Erythroblast (primary cell): ENCODE data around the gene GPHB5.

ENCODE experiments used
- GATA1 ChIP-seq: IDR thresholded peaks from 2 replicates; pipeline ENCODE4 v1.6.1; 2011; ENCODE audit warnings: low read depth, mild to moderate bottlenecking, control low read depth, low read length, moderate library complexity
- POLR2A ChIP-seq: IDR thresholded peaks from 2 replicates; pipeline ENCODE4 v1.6.1; 2011; ENCODE audit warnings: mild to moderate bottlenecking, low read length

DNA sequence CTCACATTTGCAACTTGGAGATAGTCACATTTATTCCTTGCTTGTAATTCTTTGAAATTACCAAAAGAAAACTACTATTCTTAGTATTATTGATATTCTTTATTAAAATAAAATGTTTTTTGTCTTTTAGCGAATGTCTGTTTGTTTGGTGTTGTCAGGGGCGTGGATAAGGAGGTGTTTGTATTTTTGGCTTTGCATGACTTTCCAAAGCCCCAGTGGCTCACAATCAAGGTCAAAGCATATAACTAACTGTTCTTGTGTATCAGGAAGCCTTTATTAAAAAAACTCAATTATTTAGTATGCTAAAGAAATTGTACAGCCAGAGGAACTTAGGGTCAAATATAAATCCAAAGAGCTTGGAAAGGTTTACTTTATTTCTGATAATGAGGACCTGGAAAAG, 17.9 kb downstream of the GPHB5 start:
- TF ChIP-seq POLR2A, result no peak
- TF ChIP-seq GATA1, result no peak
